Measurements from ENCODE around the gene PDPK1. TPM values are rescaled to one million over a fixed set of nuclear protein-coding genes. Genes with fewer than 3 reads are reported as not detected.
"Not testable (repeated sequence)": the region's sequence is repeated elsewhere in the genome, so short reads cannot be mapped to it uniquely, and the experiment has no call there.

The PDPK1 gene
- total RNA-seq, 1 experiment from 2014 or later, result 31.6 TPM

DNA sequence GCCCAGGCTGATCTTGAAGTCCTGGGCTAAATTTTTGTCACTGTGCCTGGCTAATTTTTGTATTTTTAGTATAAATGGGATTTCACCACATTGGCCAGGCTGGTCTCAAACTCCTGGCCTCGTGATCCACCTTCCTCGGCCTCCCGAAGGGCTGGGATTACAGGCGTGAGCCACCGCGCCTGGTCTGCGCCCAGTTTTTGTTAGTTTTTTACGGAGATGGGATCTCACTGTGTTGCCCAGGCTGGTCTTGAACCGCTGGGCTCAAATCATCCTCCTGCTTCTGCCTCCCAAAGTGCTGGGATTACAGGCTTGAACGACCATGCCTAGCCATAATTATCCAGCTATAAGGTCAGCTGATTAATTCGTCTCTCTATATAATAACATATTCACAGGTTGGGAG, 3.9 kb upstream of the PDPK1 start:
- POLR2A ChIA-PET (ENCODE audit: low non-redundant PET), result no interaction called here
- no peaks in the 10 kb centered on the region for H3K27me3 ChIP-seq (replicated peaks; ENCODE audit: insufficient read depth, low read depth, low read length, poor library complexity)
- BruUV-seq (replicated peaks), result no TSS peak
- no peak for DNase-seq (ENCODE audit: low spot score)
- intact Hi-C loops (cut with micrococcal nuclease; ENCODE audit: unreplicated experiment), result no loop called here
- H3K36me3 ChIP-seq (ENCODE audit: insufficient read depth, low read length, poor library complexity, severe bottlenecking), result no peaks in the 10 kb centered on the region
- H3K4me1 ChIP-seq (ENCODE audit: insufficient read depth, low read length, poor library complexity, severe bottlenecking), result peaks cover 5% of the 10 kb centered on the region
- H3K9me3 ChIP-seq (ENCODE audit: low read depth, low read length, poor library complexity, severe bottlenecking), result no peaks in the 10 kb centered on the region
- H3K4me3 ChIP-seq (ENCODE audit: low read depth, low read length, poor library complexity, severe bottlenecking), result no peak overlapping the region
- no peak for TF ChIP-seq EZH2 (IDR thresholded peaks at IDR 0.05; ENCODE audit: borderline replicate concordance, low read depth, low read length, poor library complexity, severe bottlenecking)
- TF ChIP-seq, protein P1, sequence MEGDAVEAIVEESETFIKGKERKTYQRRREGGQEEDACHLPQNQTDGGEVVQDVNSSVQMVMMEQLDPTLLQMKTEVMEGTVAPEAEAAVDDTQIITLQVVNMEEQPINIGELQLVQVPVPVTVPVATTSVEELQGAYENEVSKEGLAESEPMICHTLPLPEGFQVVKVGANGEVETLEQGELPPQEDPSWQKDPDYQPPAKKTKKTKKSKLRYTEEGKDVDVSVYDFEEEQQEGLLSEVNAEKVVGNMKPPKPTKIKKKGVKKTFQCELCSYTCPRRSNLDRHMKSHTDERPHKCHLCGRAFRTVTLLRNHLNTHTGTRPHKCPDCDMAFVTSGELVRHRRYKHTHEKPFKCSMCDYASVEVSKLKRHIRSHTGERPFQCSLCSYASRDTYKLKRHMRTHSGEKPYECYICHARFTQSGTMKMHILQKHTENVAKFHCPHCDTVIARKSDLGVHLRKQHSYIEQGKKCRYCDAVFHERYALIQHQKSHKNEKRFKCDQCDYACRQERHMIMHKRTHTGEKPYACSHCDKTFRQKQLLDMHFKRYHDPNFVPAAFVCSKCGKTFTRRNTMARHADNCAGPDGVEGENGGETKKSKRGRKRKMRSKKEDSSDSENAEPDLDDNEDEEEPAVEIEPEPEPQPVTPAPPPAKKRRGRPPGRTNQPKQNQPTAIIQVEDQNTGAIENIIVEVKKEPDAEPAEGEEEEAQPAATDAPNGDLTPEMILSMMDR (conservative IDR thresholded peaks at IDR 0.05; ENCODE audit: low read depth, low read length), result no peak
- H3K27ac ChIP-seq (ENCODE audit: low read depth, low read length, poor library complexity, severe bottlenecking), result no peak overlapping the region
- CTCF ChIA-PET, result no interaction called here

DNA sequence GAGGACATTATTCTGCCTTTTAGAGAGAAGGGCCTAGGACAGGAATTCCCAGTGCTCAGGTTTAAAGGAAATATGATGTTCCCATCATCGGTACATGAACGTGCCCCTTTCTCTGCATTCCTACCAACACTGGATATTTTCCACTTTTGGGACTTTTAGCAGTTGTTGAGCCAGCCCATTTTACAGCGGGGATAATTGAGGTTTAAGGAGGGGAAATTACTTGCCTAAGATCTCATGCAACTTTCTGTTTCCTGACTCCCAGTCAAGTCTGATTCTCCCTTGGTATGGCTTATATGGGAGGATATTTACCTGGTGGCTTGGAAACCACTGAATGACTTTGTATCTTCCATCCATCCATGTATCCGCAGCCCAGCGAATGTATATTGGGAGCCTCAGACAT, 3.5 kb upstream of the PDPK1 start:
- DNase-seq (ENCODE audit: low spot score); POLR2A ChIA-PET (ENCODE audit: low non-redundant PET): not testable (repeated sequence)

DNA sequence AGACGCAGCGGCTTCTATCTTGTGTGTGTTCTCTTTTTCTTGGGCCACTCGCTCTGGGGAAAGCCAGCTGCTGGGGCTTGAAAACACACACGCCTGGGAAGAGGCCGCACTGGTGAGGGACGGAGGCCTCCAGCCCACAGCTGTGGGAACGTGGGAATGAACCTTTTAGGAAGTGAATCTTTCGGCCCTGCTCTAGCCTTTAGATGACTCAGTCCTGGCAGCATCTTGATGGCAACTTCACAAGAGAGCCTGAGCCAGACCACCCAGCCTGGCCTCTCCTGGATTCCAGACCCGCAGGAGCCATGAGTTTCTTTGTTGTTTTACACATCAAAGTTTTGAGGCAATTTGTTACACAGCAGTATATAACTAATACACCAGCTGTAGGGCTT, 2.2 kb upstream of the PDPK1 start:
- H3K4me1 ChIP-seq (ENCODE audit: insufficient read depth, low read length, poor library complexity, severe bottlenecking), result peaks cover 9% of the 10 kb centered on the region
- no TSS peak for BruUV-seq (replicated peaks)
- intact Hi-C loops (cut with micrococcal nuclease; ENCODE audit: unreplicated experiment), result no loop called here

More for the DNA sequence above, 3.5 kb upstream of the PDPK1 start:
- H3K36me3 ChIP-seq (ENCODE audit: insufficient read depth, low read length, poor library complexity, severe bottlenecking); H3K4me1 ChIP-seq (ENCODE audit: insufficient read depth, low read length, poor library complexity, severe bottlenecking); H3K27me3 ChIP-seq (replicated peaks; ENCODE audit: insufficient read depth, low read depth, low read length, poor library complexity); H3K9me3 ChIP-seq (ENCODE audit: low read depth, low read length, poor library complexity, severe bottlenecking); BruUV-seq (replicated peaks); intact Hi-C loops (cut with micrococcal nuclease; ENCODE audit: unreplicated experiment); CTCF ChIA-PET; H3K27ac ChIP-seq (ENCODE audit: low read depth, low read length, poor library complexity, severe bottlenecking); H3K4me3 ChIP-seq (ENCODE audit: low read depth, low read length, poor library complexity, severe bottlenecking): not testable (repeated sequence)

DNA sequence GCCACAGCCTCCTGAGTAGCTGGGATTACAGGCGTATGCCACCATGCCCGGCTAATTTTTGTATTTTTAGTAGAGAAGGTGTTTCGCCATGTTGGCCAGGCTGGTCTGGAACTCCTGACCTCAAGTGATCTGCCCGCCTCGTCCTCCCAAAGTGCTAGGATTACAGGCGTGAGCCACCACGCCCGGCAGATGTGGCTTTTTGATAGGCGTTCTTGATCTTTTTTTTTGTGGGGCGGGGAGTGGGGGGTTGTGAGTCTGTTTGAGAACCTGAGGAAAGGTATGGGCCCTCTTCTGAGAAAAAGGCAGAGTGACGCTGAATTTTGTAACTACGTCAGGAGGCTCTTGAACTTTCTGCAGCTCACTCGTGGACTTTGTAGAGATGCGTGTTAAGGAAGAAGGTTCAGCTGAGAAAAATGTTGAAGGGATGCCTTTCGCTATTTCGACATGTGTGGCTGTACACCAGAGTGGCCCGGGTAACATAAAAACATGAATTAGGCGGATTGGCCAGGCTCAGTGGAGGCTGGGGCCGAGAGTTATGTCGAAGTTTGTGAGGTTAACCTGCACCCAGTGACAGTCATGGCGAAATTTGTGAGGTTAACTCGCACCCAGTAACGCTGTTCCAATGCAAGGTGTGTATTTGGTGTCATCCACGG, 1.5 kb downstream of the PDPK1 start:
- H3K4me3 ChIP-seq (ENCODE audit: low read depth, low read length, poor library complexity, severe bottlenecking); H3K27me3 ChIP-seq (replicated peaks; ENCODE audit: insufficient read depth, low read depth, low read length, poor library complexity); POLR2A ChIA-PET (ENCODE audit: low non-redundant PET); H3K36me3 ChIP-seq (ENCODE audit: insufficient read depth, low read length, poor library complexity, severe bottlenecking); intact Hi-C loops (cut with micrococcal nuclease; ENCODE audit: unreplicated experiment); H3K9me3 ChIP-seq (ENCODE audit: low read depth, low read length, poor library complexity, severe bottlenecking); DNase-seq (ENCODE audit: low spot score); CTCF ChIA-PET; H3K4me1 ChIP-seq (ENCODE audit: insufficient read depth, low read length, poor library complexity, severe bottlenecking); BruUV-seq (replicated peaks); H3K27ac ChIP-seq (ENCODE audit: low read depth, low read length, poor library complexity, severe bottlenecking): not testable (repeated sequence)

More for the DNA sequence above, 2.2 kb upstream of the PDPK1 start:
- Histone ChIP-seq H3K9me3 (ENCODE audit: low read depth, low read length, poor library complexity, severe bottlenecking) (no peaks in the 10 kb centered on the region), H3K4me3 (ENCODE audit: low read depth, low read length, poor library complexity, severe bottlenecking) (no peak overlapping the region), H3K27me3 (replicated peaks; ENCODE audit: insufficient read depth, low read depth, low read length, poor library complexity) (no peaks in the 10 kb centered on the region), H3K36me3 (ENCODE audit: insufficient read depth, low read length, poor library complexity, severe bottlenecking) (no peaks in the 10 kb centered on the region), H3K27ac (ENCODE audit: low read depth, low read length, poor library complexity, severe bottlenecking) (no peak overlapping the region)
- ChIA-PET CTCF (no interaction called here), POLR2A (ENCODE audit: low non-redundant PET) (no interaction called here)
- DNase-seq (ENCODE audit: low spot score), result no peak
- TF ChIP-seq, protein P1 (conservative IDR thresholded peaks at IDR 0.05; ENCODE audit: low read depth, low read length), result no peak
- TF ChIP-seq EZH2 (IDR thresholded peaks at IDR 0.05; ENCODE audit: borderline replicate concordance, low read depth, low read length, poor library complexity, severe bottlenecking), result no peak
